Posterior vena cava (tissue), 2 donors: ENCODE measurements around the gene HGF. TPM values are rescaled to one million over a fixed set of nuclear protein-coding genes. Genes with fewer than 3 reads are reported as not detected.
"Not testable (repeated sequence)": the region's sequence is repeated elsewhere in the genome, so short reads cannot be mapped to it uniquely, and the experiment has no call there.

Experiments
- DNase-seq: peaks from one replicate; pipeline ENCODE4 v3.0.0-alpha.2; 2020; ENCODE audit warnings: low spot score
- intact Hi-C, 2 donors: fragments of 100-400 bp; cut with DNase I; formaldehyde crosslinking; loops; one replicate each; pipeline versions ENCODE4 v1.14.1 to v1.14.2; 2022 to 2023
- long read RNA-seq, 2 donors: library from polyadenylated mRNA; unstranded; transcript quantifications; one replicate each; pipeline ENCODE4 v2.0.0, GENCODE V29; 2020 to 2021
- total RNA-seq, 2 donors: library from RNA; stranded (reverse); fragmentation: NEBNext Ultra II Directional; extraction: Animal tissue kit (Norgen Biotek cat#: 25700); gene quantifications; one replicate each; pipeline ENCODE4 v1.2.1, GENCODE V29; 2021
- donor health status: DM: yes; HTN: yes; CAD: no.
- donor health status: DM: yes; HTN: yes; CAD: no.

The HGF gene
- total RNA-seq, result 10 to 100 TPM; 16.8 to 18.8 TPM
- long read RNA-seq, donor 1, partial matches to known transcripts, result 2 of 5 reads
- long read RNA-seq, donor 1, other reads (novel, unspliced or antisense), result 3 of 5 reads
- long read RNA-seq, donor 2, result 0 reads

GRCh38 chr7:81769891-81770727, at the start of gene HGF:
Gene HGF, minus strand, starts transcription at chr7:81770047. Its CDS starts 76 bp downstream, at chr7:81769971.
- intact Hi-C loops, result no loop called here
- peak; percentile 90 for DNase-seq

- intact Hi-C loops, result no loop called here
- no peak for DNase-seq
These were observed 46.5 kb upstream of the HGF start for GRCh38 chr7:81816312-81816711.

DNA sequence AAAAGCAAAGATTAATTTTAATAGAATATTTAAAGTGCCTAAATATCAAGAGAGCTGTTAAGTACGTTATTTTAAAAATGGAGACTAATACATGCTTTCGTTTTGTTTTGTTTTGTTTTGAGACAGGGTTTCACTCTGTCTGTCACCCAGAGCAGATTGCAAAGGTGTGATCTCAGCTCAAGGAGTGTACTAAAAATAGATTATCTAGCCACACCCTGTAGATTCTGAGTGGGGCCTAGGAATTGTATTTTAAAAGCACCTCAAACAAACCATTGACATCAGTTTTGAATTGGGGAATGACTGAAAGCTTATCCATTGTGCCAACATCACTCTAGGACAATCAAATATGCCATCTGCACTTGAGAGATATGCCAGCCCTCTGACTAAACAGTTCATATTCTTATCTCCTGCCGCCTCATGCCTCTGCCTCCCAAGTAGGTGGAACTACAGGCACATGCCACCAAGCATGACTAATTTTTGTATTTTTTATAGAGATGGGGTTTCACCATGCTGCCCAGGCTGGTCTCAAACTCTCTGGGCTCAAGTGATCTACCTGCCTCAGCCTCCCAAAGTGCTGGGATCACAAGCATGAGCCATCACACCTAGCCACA, 43.1 kb upstream of the HGF start:
- DNase-seq, intact Hi-C loops: not testable (repeated sequence)

DNA sequence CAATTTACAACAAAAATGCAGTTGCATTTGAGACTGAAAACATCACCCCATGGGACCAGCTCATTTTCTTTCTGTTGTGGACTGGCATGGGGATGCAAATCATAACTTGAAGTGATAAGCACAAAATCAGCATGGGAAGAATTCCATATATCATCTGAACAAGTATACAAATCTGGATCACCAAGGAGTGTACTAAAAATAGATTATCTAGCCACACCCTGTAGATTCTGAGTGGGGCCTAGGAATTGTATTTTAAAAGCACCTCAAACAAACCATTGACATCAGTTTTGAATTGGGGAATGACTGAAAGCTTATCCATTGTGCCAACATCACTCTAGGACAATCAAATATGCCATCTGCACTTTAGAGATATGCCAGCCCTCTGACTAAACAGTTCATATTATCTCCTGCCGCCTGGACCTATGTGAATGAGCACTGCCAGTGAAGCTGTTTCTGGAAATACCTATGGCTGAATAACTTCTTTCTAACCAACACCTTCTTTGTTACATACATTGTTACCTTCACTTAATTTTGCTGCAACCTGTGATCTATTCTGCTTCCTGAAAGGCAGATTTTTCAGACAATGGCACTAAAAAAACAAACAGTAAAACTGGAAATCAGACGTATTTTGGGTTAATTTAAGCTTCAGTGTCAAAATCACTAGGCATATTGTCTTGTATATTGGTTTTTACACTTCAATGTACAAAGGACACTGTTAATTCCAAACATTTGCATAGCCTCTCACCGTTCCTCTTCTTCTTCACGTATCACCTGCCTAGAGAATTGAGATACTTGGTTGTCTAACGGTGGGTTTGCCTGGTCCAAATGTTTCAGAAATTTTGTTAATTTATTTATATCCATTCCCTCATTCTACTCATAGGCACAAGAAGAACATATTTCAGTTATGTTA, 42.4 kb upstream of the HGF start:
- intact Hi-C loops, result no loop called here
- no peak for DNase-seq

GRCh38 chr7:81810476-81811155, 40.8 kb upstream of the HGF start:
- no peak for DNase-seq
- intact Hi-C loops, result no loop called here

- DNase-seq, intact Hi-C loops: not testable (repeated sequence)
These were observed 38.5 kb upstream of the HGF start for GRCh38 chr7:81808310-81808709.

DNA sequence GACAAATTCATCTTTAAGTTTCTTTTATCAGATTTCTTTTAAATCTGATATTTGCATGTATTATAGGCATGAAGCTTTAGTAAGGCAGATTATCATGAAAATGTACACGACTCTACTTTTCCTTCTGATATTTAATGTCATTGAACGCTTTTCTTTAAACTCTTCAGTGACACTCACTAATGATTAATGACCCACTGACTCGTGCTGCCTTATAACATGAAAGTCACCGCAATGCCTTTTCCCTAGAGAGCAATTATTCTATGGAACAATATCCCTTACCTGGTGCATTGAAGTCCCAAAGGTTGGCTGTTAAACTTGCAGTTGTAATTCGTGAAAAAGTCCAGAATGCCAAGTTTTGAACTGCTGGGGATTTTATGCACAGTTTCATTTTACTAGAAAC, 33.4 kb upstream of the HGF start:
- intact Hi-C loops, result no loop called here
- DNase-seq, result no peak

- no peak for DNase-seq
- intact Hi-C loops, result no loop called here
These were observed 32.4 kb upstream of the HGF start for GRCh38 chr7:81802251-81802650.

DNA sequence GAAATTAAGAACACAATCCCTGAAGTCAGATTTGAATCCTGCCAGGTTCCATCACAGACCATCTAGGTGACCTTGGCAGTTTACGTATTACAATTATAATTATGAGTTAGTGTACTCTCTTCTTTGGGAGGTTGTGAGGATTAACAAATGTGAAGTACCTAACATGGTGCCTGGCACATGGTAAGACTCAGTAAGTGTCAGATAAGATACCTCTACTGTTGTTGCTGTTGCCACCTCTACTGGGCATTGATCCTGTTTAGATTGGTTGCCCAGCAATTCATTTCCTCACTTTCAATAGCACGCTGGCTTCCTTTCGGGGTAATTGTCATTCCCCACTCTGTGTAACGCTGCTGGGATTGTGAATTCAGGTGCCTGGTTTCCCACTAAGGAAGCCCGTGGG, 31.7 kb upstream of the HGF start:
- intact Hi-C loops, result no loop called here

GRCh38 chr7:81791568-81792518, 22.0 kb upstream of the HGF start:
- intact Hi-C loops, result no loop called here

More for the DNA sequence above, 31.7 kb upstream of the HGF start:
- DNase-seq, result no peak

DNA sequence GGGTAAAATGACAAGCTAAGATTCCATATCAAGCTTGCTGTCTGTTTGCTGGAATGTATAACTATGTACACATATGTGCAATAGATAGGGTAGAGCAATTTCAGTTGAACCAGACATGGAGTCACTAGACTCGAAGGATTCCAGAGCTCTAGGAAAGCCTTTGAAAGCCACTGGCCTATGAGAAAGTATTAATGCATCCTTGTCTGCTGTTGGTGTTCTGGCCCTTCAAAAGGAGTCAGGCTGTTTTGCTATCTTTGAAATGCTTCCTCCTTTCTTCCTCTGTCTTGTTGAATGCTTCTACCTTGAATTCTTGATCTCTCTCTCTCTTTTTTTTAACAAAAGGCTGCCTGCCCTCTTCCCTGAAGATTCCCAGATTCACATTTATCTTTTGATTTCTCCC, 20.8 kb upstream of the HGF start:
- no peak for DNase-seq
- intact Hi-C loops, result no loop called here

More at GRCh38 chr7:81791568-81792518, 22.0 kb upstream of the HGF start:
- no peak for DNase-seq

GRCh38 chr7:81790120-81790500, 20.3 kb upstream of the HGF start:
- intact Hi-C loops, result no loop called here
- DNase-seq, result no peak

- no peak for DNase-seq
- intact Hi-C loops, result no loop called here
These were observed 19.7 kb upstream of the HGF start for GRCh38 chr7:81789406-81790119.

DNA sequence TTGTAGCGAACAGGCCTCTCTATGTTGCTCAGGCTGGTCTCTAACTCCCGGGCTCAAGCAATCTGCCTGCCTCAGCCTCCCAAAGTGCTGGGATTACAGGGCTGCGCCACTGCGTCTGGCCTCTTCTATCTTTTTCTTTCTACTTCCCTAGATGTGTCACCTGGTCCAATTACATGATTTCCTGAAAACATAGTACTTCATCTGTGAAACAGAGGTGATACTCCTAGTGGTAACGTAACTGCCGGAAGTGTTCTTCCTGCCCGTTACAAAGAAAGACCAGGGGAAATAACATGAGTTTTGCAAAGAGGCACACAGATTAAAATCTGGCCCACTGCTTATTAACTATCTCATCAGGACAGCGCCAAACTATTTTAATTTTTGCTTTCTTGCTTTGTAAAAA, 18.4 kb upstream of the HGF start:
- intact Hi-C loops, result no loop called here
- DNase-seq, result no peak

GRCh38 chr7:81783818-81784217, 14.0 kb upstream of the HGF start:
- intact Hi-C loops, result no loop called here
- no peak for DNase-seq

DNA sequence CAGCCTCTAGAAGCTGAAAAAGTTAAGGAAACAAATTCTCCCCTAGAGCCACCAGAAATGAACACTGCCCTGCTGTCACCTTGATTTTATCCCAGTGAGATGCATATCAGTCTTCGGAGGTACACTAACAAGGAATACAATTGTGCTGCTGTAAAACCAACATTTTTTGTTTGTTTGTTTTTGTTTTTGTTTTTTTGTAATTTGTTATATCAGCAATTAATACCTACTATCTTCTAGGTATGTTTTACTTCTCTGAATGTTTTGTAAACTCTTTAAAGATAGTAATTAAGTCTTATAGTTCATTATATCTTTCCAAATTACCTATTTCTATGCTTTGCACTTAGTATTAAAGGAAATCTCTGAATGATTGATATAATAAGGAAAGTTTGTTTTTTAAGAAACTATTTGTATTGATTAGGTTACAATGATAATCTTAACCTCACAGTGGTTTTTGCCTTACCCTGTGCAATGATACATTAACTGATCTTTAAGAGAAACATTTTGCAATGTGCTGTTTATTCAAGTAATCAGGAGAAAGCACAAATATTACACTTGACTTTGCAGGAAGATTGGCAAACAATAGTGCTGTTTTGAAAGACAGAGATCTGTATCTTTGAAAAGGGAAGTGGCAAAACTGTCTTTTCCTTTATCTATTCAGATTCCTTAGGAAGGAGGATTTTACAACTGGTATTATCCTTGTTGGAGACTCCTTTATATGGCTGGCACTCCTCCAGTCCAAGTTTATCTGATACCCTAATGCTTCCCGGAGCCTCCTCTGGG, 11.3 kb upstream of the HGF start:
- intact Hi-C loops, result no loop called here

GRCh38 chr7:81779706-81780105, 9.9 kb upstream of the HGF start:
- DNase-seq, result no peak
- intact Hi-C loops, result no loop called here

More for the DNA sequence above, 11.3 kb upstream of the HGF start:
- no peak for DNase-seq
